Activated naive CD8-positive, alpha-beta T cell treated with anti-CD3 and anti-CD28 coated beads, Interleukin-2, amount 10 ng/mL, durations not matched to agents 7 days and 5 days (primary cell): ENCODE measurements around the gene ARL15. TPM values are rescaled to one million over a fixed set of nuclear protein-coding genes. Genes with fewer than 3 reads are reported as not detected.

Experiments
- ATAC-seq: fragments of 150-1000 bp; cut with Tn5 transposase; one replicate; pipeline ENCODE4 v1.10.0; 2021; ENCODE audit warnings: low read depth, moderate library complexity
- POLR2A ChIA-PET: fragments of 350-600 bp; sonication (Branson Sonifier 250); formaldehyde crosslinking; loops from one replicate; lab custom pipeline; 2021; ENCODE audit warnings: antibody characterized with exemption; lab: Charles Lee
- DNase-seq: peaks from one replicate; pipeline ENCODE4 v3.0.0; 2021
- H3K27ac Mint-ChIP-seq: one replicate; pipeline ENCODE4 v1.8.0; 2022; ENCODE audit warnings: mild to moderate bottlenecking, mixed read lengths
- H3K27me3 Mint-ChIP-seq: one replicate; pipeline ENCODE4 v1.8.0; 2022; ENCODE audit warnings: mild to moderate bottlenecking, moderate library complexity, mixed read lengths
- H3K36me3 Mint-ChIP-seq: one replicate; pipeline ENCODE4 v1.8.0; 2021; ENCODE audit warnings: mild to moderate bottlenecking, mixed read lengths
- H3K4me1 Mint-ChIP-seq: one replicate; pipeline ENCODE4 v1.8.0; 2021; ENCODE audit warnings: mixed read lengths
- H3K4me3 Mint-ChIP-seq: one replicate; pipeline ENCODE4 v1.8.0; 2022; ENCODE audit warnings: mild to moderate bottlenecking, moderate library complexity, mixed read lengths
- H3K9me3 Mint-ChIP-seq: one replicate; pipeline ENCODE4 v1.8.0; 2021; ENCODE audit warnings: mixed read lengths
- total RNA-seq, 2 experiments: library from RNA; stranded (reverse); gene quantifications; one replicate each; pipeline ENCODE4 v1.2.3, GENCODE V29; 2021

Gene ARL15
- total RNA-seq, 2 experiments from 2014 or later: 9.8 to 12.2 TPM

GRCh38 chr5:54325610-54326311 is 15.4 kb upstream of the ARL15 start:
- POLR2A ChIA-PET: interaction anchor here (1.0 kb wide), 1 partner anchor 15 kb away, joined by 8 read pairs; the partner anchor contains the start of gene ARL15
- Mint-ChIP-seq H3K27me3 (peaks cover 6% of the 10 kb centered on the region), H3K36me3 (no peaks in the 10 kb centered on the region), H3K27ac (no peak overlapping the region), H3K9me3 (no peaks in the 10 kb centered on the region), H3K4me1 (peaks cover 7% of the 10 kb centered on the region), H3K4me3 (peak overlapping the region; percentile 1)
- DNase-seq: no peak
- ATAC-seq: no peak

GRCh38 chr5:54325272-54325609 is 14.9 kb upstream of the ARL15 start:
- H3K4me3 Mint-ChIP-seq: no peak overlapping the region
- peaks cover 8% of the 10 kb centered on the region for H3K27me3 Mint-ChIP-seq
- no peaks in the 10 kb centered on the region for H3K9me3 Mint-ChIP-seq
- POLR2A ChIA-PET: no interaction called here
- no peak overlapping the region for H3K27ac Mint-ChIP-seq
- peaks cover 7% of the 10 kb centered on the region for H3K4me1 Mint-ChIP-seq
- no peak for DNase-seq
- ATAC-seq: no peak
- H3K36me3 Mint-ChIP-seq: no peaks in the 10 kb centered on the region

- POLR2A ChIA-PET: no interaction called here
- Mint-ChIP-seq H3K4me1 (peaks cover 7% of the 10 kb centered on the region), H3K9me3 (no peaks in the 10 kb centered on the region), H3K27ac (no peak overlapping the region), H3K4me3 (no peak overlapping the region), H3K36me3 (no peaks in the 10 kb centered on the region), H3K27me3 (peaks cover 9% of the 10 kb centered on the region)
- ATAC-seq (no peak), DNase-seq (no peak)
Measured at GRCh38 chr5:54324651-54325271, 14.4 kb upstream of the ARL15 start.

- no peak for ATAC-seq
- Mint-ChIP-seq H3K9me3 (no peaks in the 10 kb centered on the region), H3K4me3 (no peak overlapping the region), H3K36me3 (no peaks in the 10 kb centered on the region), H3K27me3 (peaks cover 6% of the 10 kb centered on the region), H3K27ac (no peak overlapping the region), H3K4me1 (peaks cover 7% of the 10 kb centered on the region)
- POLR2A ChIA-PET: no interaction called here
- no peak for DNase-seq
Measured at GRCh38 chr5:54323495-54323894, 13.1 kb upstream of the ARL15 start.

- Mint-ChIP-seq H3K27me3 (peaks cover 11% of the 10 kb centered on the region), H3K9me3 (no peaks in the 10 kb centered on the region), H3K4me3 (no peak overlapping the region), H3K4me1 (no peaks in the 10 kb centered on the region), H3K27ac (no peak overlapping the region), H3K36me3 (no peaks in the 10 kb centered on the region)
- POLR2A ChIA-PET: no interaction called here
- no peak for ATAC-seq
- no peak for DNase-seq
Measured at GRCh38 chr5:54320256-54320655, 9.9 kb upstream of the ARL15 start.

- Mint-ChIP-seq H3K27me3 (peaks cover 26% of the 10 kb centered on the region), H3K9me3 (no peaks in the 10 kb centered on the region), H3K36me3 (no peaks in the 10 kb centered on the region), H3K27ac (no peak overlapping the region), H3K4me1 (no peaks in the 10 kb centered on the region), H3K4me3 (no peak overlapping the region)
- DNase-seq (no peak), ATAC-seq (no peak)
- POLR2A ChIA-PET: no interaction called here
Measured at GRCh38 chr5:54317511-54318260, 7.3 kb upstream of the ARL15 start.

GRCh38 chr5:54315736-54316528 is 5.6 kb upstream of the ARL15 start:
- Mint-ChIP-seq H3K36me3 (no peaks in the 10 kb centered on the region), H3K27me3 (peaks cover 25% of the 10 kb centered on the region), H3K4me3 (no peak overlapping the region), H3K27ac (no peak overlapping the region), H3K9me3 (no peaks in the 10 kb centered on the region), H3K4me1 (peaks cover 4% of the 10 kb centered on the region)
- DNase-seq (no peak), ATAC-seq (no peak)
- POLR2A ChIA-PET: no interaction called here

GRCh38 chr5:54313311-54314270 is 3.2 kb upstream of the ARL15 start:
- no peaks in the 10 kb centered on the region for H3K9me3 Mint-ChIP-seq
- POLR2A ChIA-PET: no interaction called here
- no peak for DNase-seq
- no peaks in the 10 kb centered on the region for H3K36me3 Mint-ChIP-seq
- no peak overlapping the region for H3K4me3 Mint-ChIP-seq
- H3K27ac Mint-ChIP-seq: no peak overlapping the region
- H3K27me3 Mint-ChIP-seq: peaks cover 21% of the 10 kb centered on the region
- ATAC-seq: no peak
- H3K4me1 Mint-ChIP-seq: peaks cover 10% of the 10 kb centered on the region

GRCh38 chr5:54312499-54312898 is 2.1 kb upstream of the ARL15 start:
- no peak for ATAC-seq
- POLR2A ChIA-PET: interaction anchor here (2.4 kb wide), 1 partner anchor 14 kb away, joined by 8 read pairs; no protein-coding TSS in a partner anchor
- H3K27ac Mint-ChIP-seq: no peak overlapping the region

GRCh38 chr5:54311176-54311677 is 854 bp upstream of the ARL15 start:
- Mint-ChIP-seq H3K36me3 (no peaks in the 10 kb centered on the region), H3K4me1 (peaks cover 13% of the 10 kb centered on the region), H3K9me3 (no peaks in the 10 kb centered on the region), H3K4me3 (peak overlapping the region; percentile 91), H3K27me3 (peaks cover 15% of the 10 kb centered on the region), H3K27ac (peak overlapping the region; percentile 92)
- ATAC-seq (peak; percentile 0), DNase-seq (no peak)
- POLR2A ChIA-PET: interaction anchor here (0.6 to 2.4 kb wide), 3 partner anchors 11 to 749 kb away, joined by 3 to 8 read pairs (median 4); no protein-coding TSS in a partner anchor

More at GRCh38 chr5:54312499-54312898, 2.1 kb upstream of the ARL15 start:
- Mint-ChIP-seq H3K4me1 (peaks cover 11% of the 10 kb centered on the region), H3K27me3 (peaks cover 19% of the 10 kb centered on the region), H3K4me3 (peak overlapping the region; percentile 91), H3K9me3 (no peaks in the 10 kb centered on the region), H3K36me3 (no peaks in the 10 kb centered on the region)
- no peak for DNase-seq

- Mint-ChIP-seq H3K27me3 (peaks cover 13% of the 10 kb centered on the region), H3K9me3 (no peaks in the 10 kb centered on the region), H3K27ac (peak overlapping the region; percentile 92), H3K36me3 (no peaks in the 10 kb centered on the region), H3K4me1 (peaks cover 13% of the 10 kb centered on the region), H3K4me3 (peak overlapping the region; percentile 91)
- DNase-seq (peak; percentile 59), ATAC-seq (peak; percentile 4)
- POLR2A ChIA-PET: interaction anchor here (0.6 to 2.4 kb wide), 6 partner anchors 13 to 829 kb away, joined by 3 to 8 read pairs (median 4); no protein-coding TSS in a partner anchor
Measured at GRCh38 chr5:54309691-54310432, 511 bp downstream of the ARL15 start.
